NK-92 treated with Interleukin-12 subunit alpha and Interleukin-12 subunit beta, amount 100 ng/mL, for 24 hours (cell line): ENCODE data around the gene AKIP1.
"Not testable (repeated sequence)": the region's sequence is repeated elsewhere in the genome, so short reads cannot be mapped to it uniquely, and the experiment has no call there.

Source experiments
- DNase-seq: peaks from one replicate; lab custom pipeline; 2025; lab: John Stamatoyannopoulos, UW

Gene AKIP1

GRCh38 chr11:8911029-8911823, at the start of gene AKIP1:
TSS of gene AKIP1 (plus strand) at chr11:8911189. CDS start at chr11:8911450, 261 bp downstream.
- peak; percentile 76 for DNase-seq

- DNase-seq = no peak
Observed at GRCh38 chr11:8863838-8864237, 47.2 kb upstream of the AKIP1 start.

GRCh38 chr11:8865304-8865703, 45.7 kb upstream of the AKIP1 start:
- no peak for DNase-seq

GRCh38 chr11:8867035-8867434, 44.0 kb upstream of the AKIP1 start:
- no peak for DNase-seq

GRCh38 chr11:8867931-8868631, 42.9 kb upstream of the AKIP1 start:
- DNase-seq = no peak

- no peak for DNase-seq
Observed at GRCh38 chr11:8870411-8871170, 40.4 kb upstream of the AKIP1 start.

GRCh38 chr11:8871171-8871775, 39.7 kb upstream of the AKIP1 start:
- no peak for DNase-seq

- DNase-seq = no peak
Observed at GRCh38 chr11:8871962-8872361, 39.0 kb upstream of the AKIP1 start.

GRCh38 chr11:8873741-8874405, 37.1 kb upstream of the AKIP1 start:
- no peak for DNase-seq

GRCh38 chr11:8878771-8879170, 32.2 kb upstream of the AKIP1 start:
- no peak for DNase-seq

GRCh38 chr11:8881585-8881984, 29.4 kb upstream of the AKIP1 start:
- DNase-seq = not testable (repeated sequence)

GRCh38 chr11:8886322-8886721, 24.7 kb upstream of the AKIP1 start:
- no peak for DNase-seq

- DNase-seq = not testable (repeated sequence)
Observed at GRCh38 chr11:8891185-8891584, 19.8 kb upstream of the AKIP1 start.

- no peak for DNase-seq
Observed at GRCh38 chr11:8899119-8899753, 11.8 kb upstream of the AKIP1 start.

GRCh38 chr11:8905528-8906165, 5.3 kb upstream of the AKIP1 start:
- no peak for DNase-seq

GRCh38 chr11:8907116-8907515, 3.9 kb upstream of the AKIP1 start:
- DNase-seq = no peak

- no peak for DNase-seq
Observed at GRCh38 chr11:8908099-8908498, 2.9 kb upstream of the AKIP1 start.

- DNase-seq = no peak
Observed at GRCh38 chr11:8910649-8911026, 351 bp upstream of the AKIP1 start.

GRCh38 chr11:8913961-8914660, 3.1 kb downstream of the AKIP1 start:
- DNase-seq = peak; percentile 26

GRCh38 chr11:8914661-8915018, 3.7 kb downstream of the AKIP1 start:
- no peak for DNase-seq
